ENCODE measurements around the gene KLHL2. TPM values are rescaled to one million over a fixed set of nuclear protein-coding genes. Genes with fewer than 3 reads are reported as not detected.

Gene KLHL2
- polyA plus RNA-seq, 3 donors = 6.9 to 22.6 (median 11.1) TPM

GRCh38 chr4:165319509-165319908, 112.1 kb downstream of the KLHL2 start:
- intact Hi-C loops (cut with micrococcal nuclease) = no loop called here
- H3K9ac ChIP-seq (ENCODE audit: insufficient read depth, low read length, poor library complexity, severe bottlenecking) = no peak overlapping the region
- H3K36me3 ChIP-seq (replicated peaks in 1 of 2; ENCODE audit: control insufficient read depth in 1 of 2, insufficient read depth in 2 of 2, low read length in 2 of 2) = peaks cover 2 to 52% of the 10 kb centered on the region in 2 donors
- H3K4me2 ChIP-seq (replicated peaks; ENCODE audit: extremely low read depth, low read length, poor library complexity, severe bottlenecking) = no peak overlapping the region
- 100% methylated on average over 4 of the region's 5 CpGs for WGBS (ENCODE audit: insufficient coverage)
- H3K4me1 ChIP-seq (ENCODE audit: control insufficient read depth in 1 of 2, insufficient read depth in 2 of 2, low read length in 2 of 2) = peaks cover 17 to 25% of the 10 kb centered on the region in 2 donors
- TF ChIP-seq CTCF (IDR thresholded peaks at IDR 0.05) = no peak
- no peaks in the 10 kb centered on the region for H3K9me3 ChIP-seq (replicated peaks in 1 of 2; ENCODE audit: control insufficient read depth in 1 of 2, insufficient read depth in 1 of 2, low read length in 2 of 2)
- H3K27ac ChIP-seq (ENCODE audit: low read depth in 1 of 2, low read length in 2 of 2) = no peak overlapping the region
- no peaks in the 10 kb centered on the region for H4K20me1 ChIP-seq (ENCODE audit: insufficient read depth, low read length)
- H3K9me3 Mint-ChIP-seq = no peaks in the 10 kb centered on the region
- H3K4me1 Mint-ChIP-seq = peaks cover 24% of the 10 kb centered on the region
- H3K4me3 ChIP-seq (replicated peaks in 1 of 3; ENCODE audit: low read depth in 2 of 3, low read length in 3 of 3) = no peak overlapping the region
- no peaks in the 10 kb centered on the region for H3K79me2 ChIP-seq (ENCODE audit: insufficient read depth, low read length)
- DNase-seq = no peak
- H3K27ac Mint-ChIP-seq = no peak overlapping the region
- H3K4me3 Mint-ChIP-seq = no peak overlapping the region
- no peak overlapping the region for H2AFZ ChIP-seq (ENCODE audit: insufficient read depth, low read depth, low read length, poor library complexity, severe bottlenecking)
- H3K27me3 ChIP-seq (ENCODE audit: control insufficient read depth in 2 of 2, insufficient read depth in 2 of 2, low read length in 2 of 2) = no peaks in the 10 kb centered on the region
- H3K36me3 Mint-ChIP-seq = peaks cover 37 to 44% of the 10 kb centered on the region in 2 donors
- H3K27me3 Mint-ChIP-seq (ENCODE audit: low read depth in 3 of 3) = no peaks in the 10 kb centered on the region

- Histone ChIP-seq H3K9me3 (replicated peaks in 1 of 2; ENCODE audit: control insufficient read depth in 1 of 2, insufficient read depth in 1 of 2, low read length in 2 of 2) (no peaks in the 10 kb centered on the region), H3K4me1 (ENCODE audit: control insufficient read depth in 1 of 2, insufficient read depth in 2 of 2, low read length in 2 of 2) (peaks cover 35 to 46% of the 10 kb centered on the region in 2 donors), H3K27me3 (ENCODE audit: control insufficient read depth in 2 of 2, insufficient read depth in 2 of 2, low read length in 2 of 2) (no peaks in the 10 kb centered on the region), H2AFZ (ENCODE audit: insufficient read depth, low read depth, low read length, poor library complexity, severe bottlenecking) (no peak overlapping the region), H3K79me2 (ENCODE audit: insufficient read depth, low read length) (peaks cover 19% of the 10 kb centered on the region), H3K27ac (ENCODE audit: low read depth in 1 of 2, low read length in 2 of 2) (no peak overlapping the region), H3K4me3 (replicated peaks in 1 of 3; ENCODE audit: low read depth in 2 of 3, low read length in 3 of 3) (no peak overlapping the region), H4K20me1 (ENCODE audit: insufficient read depth, low read length) (no peaks in the 10 kb centered on the region), H3K4me2 (replicated peaks; ENCODE audit: extremely low read depth, low read length, poor library complexity, severe bottlenecking) (no peak overlapping the region), H3K36me3 (replicated peaks in 1 of 2; ENCODE audit: control insufficient read depth in 1 of 2, insufficient read depth in 2 of 2, low read length in 2 of 2) (peaks cover 0 to 21% of the 10 kb centered on the region in 2 donors), H3K9ac (ENCODE audit: insufficient read depth, low read length, poor library complexity, severe bottlenecking) (no peak overlapping the region)
- TF ChIP-seq CTCF (IDR thresholded peaks at IDR 0.05) = no peak
- Mint-ChIP-seq H3K36me3 (peaks cover 19 to 20% of the 10 kb centered on the region in 2 donors), H3K27me3 (ENCODE audit: low read depth in 3 of 3) (no peaks in the 10 kb centered on the region), H3K27ac (no peak overlapping the region), H3K4me1 (peaks cover 35% of the 10 kb centered on the region), H3K4me3 (no peak overlapping the region), H3K9me3 (no peaks in the 10 kb centered on the region)
- DNase-seq = no peak
- WGBS (ENCODE audit: insufficient coverage) = 100% methylated on average over 3 of the region's 7 CpGs
- intact Hi-C loops (cut with micrococcal nuclease) = loop anchor here (10.0 kb wide), 1 partner anchor 120 kb away; the partner anchor contains the start of gene KLHL2 (in 2 of the 2)
Measured at GRCh38 chr4:165324236-165324917, 117.0 kb downstream of the KLHL2 start.
